Neuronal stem cell (in vitro differentiated cells): ENCODE data around the gene CCDC137.

ENCODE experiments used
- DNase-seq: peaks from one replicate; pipeline ENCODE4 v3.0.0-alpha.2; 2013; ENCODE audit warnings: low spot score
- H2AFZ ChIP-seq: one replicate; pipeline ENCODE4 v1.6.1; 2013; ENCODE audit warnings: mild to moderate bottlenecking, low read length, inconsistent platforms
- H2AK5ac ChIP-seq: 2 replicates; pipeline ENCODE4 v1.6.1; 2013; ENCODE audit warnings: low read depth, mild to moderate bottlenecking, inconsistent platforms, low read length, moderate library complexity, mixed read lengths
- H2BK120ac ChIP-seq: 2 replicates; pipeline ENCODE4 v1.6.1; 2013; ENCODE audit warnings: low read depth, mild to moderate bottlenecking, inconsistent platforms, low read length, moderate library complexity, mixed read lengths
- H2BK12ac ChIP-seq: one replicate; pipeline ENCODE4 v1.6.1; 2013; ENCODE audit warnings: low read length, inconsistent platforms
- H2BK15ac ChIP-seq: 2 replicates; pipeline ENCODE4 v1.6.1; 2013; ENCODE audit warnings: mild to moderate bottlenecking, low read length, inconsistent platforms, mixed read lengths
- H2BK5ac ChIP-seq: one replicate; pipeline ENCODE4 v1.6.1; 2013; ENCODE audit warnings: inconsistent platforms, mild to moderate bottlenecking, low read length, moderate library complexity
- H3K14ac ChIP-seq: one replicate; pipeline ENCODE4 v1.6.1; 2013; ENCODE audit warnings: low read length, inconsistent platforms
- H3K18ac ChIP-seq: 2 replicates; pipeline ENCODE4 v1.6.1; 2013; ENCODE audit warnings: low read length, inconsistent platforms
- H3K23ac ChIP-seq: 2 replicates; pipeline ENCODE4 v1.6.1; 2013; ENCODE audit warnings: low read depth, mild to moderate bottlenecking, mixed read lengths, low read length, inconsistent platforms; ENCODE audit not compliant: poor library complexity
- H3K27ac ChIP-seq: replicated peaks from 3 replicates; pipeline ENCODE4 v1.5.1; 2013; ENCODE audit warnings: low read length, inconsistent platforms
- H3K27me3 ChIP-seq, 3 experiments: 2 replicates each; pipeline ENCODE4 v1.6.1; 2013; ENCODE audit warnings: low read length in 3 of 3, mild to moderate bottlenecking in 2 of 3, inconsistent platforms in 1 of 3, low read depth in 1 of 3, mixed read lengths in 1 of 3, moderate library complexity in 1 of 3; ENCODE audit not compliant: control insufficient read depth in 3 of 3, insufficient read depth in 3 of 3
- H3K36me3 ChIP-seq, 2 donors: replicated peaks in 1 of 2; 2 replicates each; pipeline ENCODE4 v1.6.1; 2013; ENCODE audit warnings: low read length in 2 of 2; ENCODE audit not compliant: control insufficient read depth in 2 of 2, insufficient read depth in 2 of 2
- H3K4ac ChIP-seq: 2 replicates; pipeline ENCODE4 v1.6.1; 2013; ENCODE audit warnings: inconsistent platforms, mild to moderate bottlenecking, low read length, moderate library complexity
- H3K4me1 ChIP-seq, 2 donors: 1 replicate in 1 of 2; 2 replicates in 1 of 2; pipeline ENCODE4 v1.6.1; 2013; ENCODE audit warnings: low read length in 2 of 2, low read depth in 1 of 2; ENCODE audit not compliant: control insufficient read depth in 2 of 2, insufficient read depth in 1 of 2
- H3K4me2 ChIP-seq: one replicate; pipeline ENCODE4 v1.6.1; 2013; ENCODE audit warnings: mild to moderate bottlenecking, low read length, inconsistent platforms; ENCODE audit not compliant: insufficient read depth, poor library complexity, severe bottlenecking
- H3K4me3 ChIP-seq, 2 donors: 2 replicates each; pipeline ENCODE4 v1.5.1; 2013; ENCODE audit warnings: low read length in 2 of 2, mild to moderate bottlenecking in 2 of 2, inconsistent platforms in 1 of 2, moderate library complexity in 1 of 2
- H3K79me1 ChIP-seq: one replicate; pipeline ENCODE4 v1.6.1; 2013; ENCODE audit warnings: low read depth, mild to moderate bottlenecking, inconsistent platforms, low read length, moderate library complexity
- H3K9ac ChIP-seq: one replicate; pipeline ENCODE4 v1.6.1; 2013; ENCODE audit warnings: mild to moderate bottlenecking, low read depth, low read length, inconsistent platforms; ENCODE audit not compliant: poor library complexity
- H3K9me3 ChIP-seq, 2 donors: replicated peaks in 1 of 2; 2 replicates each; pipeline versions ENCODE3 to v1.6.1; 2013; ENCODE audit warnings: low read length in 2 of 2, mild to moderate bottlenecking in 2 of 2, inconsistent platforms in 1 of 2, low read depth in 1 of 2, mixed read lengths in 1 of 2, moderate library complexity in 1 of 2; ENCODE audit not compliant: control insufficient read depth in 2 of 2, insufficient read depth in 1 of 2
- H4K8ac ChIP-seq: one replicate; pipeline ENCODE4 v1.6.1; 2013; ENCODE audit warnings: low read depth, mild to moderate bottlenecking, inconsistent platforms, low read length, moderate library complexity
- H4K91ac ChIP-seq: one replicate; pipeline ENCODE4 v1.6.1; 2013; ENCODE audit warnings: low read length, low read depth, mild to moderate bottlenecking, inconsistent platforms; ENCODE audit not compliant: poor library complexity
- WGBS, 2 donors: extraction: QIAGEN DNeasy Blood & Tissue Kit; methylation state at CpG; one replicate each; pipeline ENCODE4 v1.1.7; 2013; ENCODE audit warnings: missing lambda C conversion rate in 2 of 2, mixed read lengths in 1 of 2; ENCODE audit not compliant: insufficient read length in 2 of 2, insufficient replicate concordance in 1 of 2; ENCODE audit errors: extremely low coverage in 2 of 2; 5-methylcytosine and 5-hydroxymethylcytosine counted together

Gene CCDC137

DNA sequence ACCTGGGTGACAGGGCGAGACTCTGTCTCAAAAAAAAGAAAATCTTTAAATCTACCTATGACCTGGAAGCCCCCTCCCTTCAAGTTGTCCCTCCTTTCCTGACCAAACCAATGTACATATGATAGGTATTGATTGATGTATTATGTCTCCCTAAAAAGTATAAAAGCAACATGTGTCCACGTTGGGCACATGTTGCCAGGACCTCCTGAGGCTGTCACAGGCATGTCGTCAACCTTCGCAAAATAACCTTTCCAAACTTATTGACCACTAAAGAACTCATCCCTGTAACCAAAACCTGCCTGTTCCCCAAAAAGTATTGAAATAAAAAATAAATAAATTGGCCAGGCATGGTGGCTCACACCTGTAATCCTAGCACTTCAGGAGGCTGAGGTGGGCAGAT, 4.5 kb upstream of the CCDC137 start:
- Histone ChIP-seq H3K36me3 (peaks cover 8 to 11% of the 10 kb centered on the region in 2 donors), H4K91ac (no peak overlapping the region), H2BK120ac (no peak overlapping the region), H3K79me1 (peaks cover 13% of the 10 kb centered on the region), H2AFZ (no peak overlapping the region), H3K4ac (no peak overlapping the region), H4K8ac (no peak overlapping the region), H3K9me3 (peaks cover 0 to 2% of the 10 kb centered on the region in 2 donors), H3K27me3 (no peaks in the 10 kb centered on the region), H2AK5ac (no peak overlapping the region), H2BK12ac (no peak overlapping the region), H2BK5ac (no peak overlapping the region), H3K23ac (no peak overlapping the region), H3K27ac (no peak overlapping the region), H3K9ac (no peak overlapping the region), H3K14ac (no peak overlapping the region), H3K4me3 (no peak overlapping the region), H3K4me1 (peaks cover 6 to 7% of the 10 kb centered on the region in 2 donors), H3K18ac (no peak overlapping the region), H2BK15ac (no peak overlapping the region), H3K4me2 (no peak overlapping the region)
- no peak for DNase-seq
- WGBS, 2 donors, result no CpG with 5 or more reads among the region's 4 CpGs

DNA sequence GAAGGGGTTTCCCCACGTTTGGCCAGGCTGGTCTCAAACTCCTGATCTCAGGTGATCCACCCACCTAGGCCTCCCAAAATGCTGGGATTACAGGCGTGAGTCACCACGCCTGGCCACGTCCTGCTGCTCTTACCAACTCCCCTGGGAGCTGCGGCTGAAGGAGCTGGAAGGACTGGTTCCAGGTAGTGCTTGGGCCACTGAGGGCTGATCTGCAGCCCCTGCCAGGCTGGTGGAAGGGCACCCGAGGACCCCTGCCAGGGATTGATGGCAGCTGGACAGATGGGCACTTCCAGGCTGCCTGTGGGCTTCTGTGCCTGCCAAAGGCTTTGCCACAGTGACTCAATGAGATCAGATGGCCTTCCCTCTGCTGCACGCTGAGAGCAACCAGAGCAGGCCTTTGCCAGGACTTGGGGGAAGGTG, 2.5 kb upstream of the CCDC137 start:
- H3K4me2 ChIP-seq, result no peak overlapping the region
- H2BK120ac ChIP-seq, result no peak overlapping the region
- H3K9ac ChIP-seq, result no peak overlapping the region
- H3K4me3 ChIP-seq, result peak overlapping the region in 1 of 2 donors; percentile 65
- no peak overlapping the region for H3K27ac ChIP-seq
- H4K8ac ChIP-seq, result no peak overlapping the region
- peaks cover 10 to 12% of the 10 kb centered on the region in 2 donors for H3K4me1 ChIP-seq
- H3K4ac ChIP-seq, result no peak overlapping the region
- peaks cover 17 to 27% of the 10 kb centered on the region in 2 donors for H3K36me3 ChIP-seq
- H3K9me3 ChIP-seq, result peaks cover 0 to 2% of the 10 kb centered on the region in 2 donors
- no peak overlapping the region for H3K14ac ChIP-seq
- no peak overlapping the region for H2BK5ac ChIP-seq
- no peak overlapping the region for H2BK15ac ChIP-seq
- H4K91ac ChIP-seq, result no peak overlapping the region
- DNase-seq, result no peak
- no peak overlapping the region for H2AFZ ChIP-seq
- H3K79me1 ChIP-seq, result peaks cover 20% of the 10 kb centered on the region
- H3K27me3 ChIP-seq, result no peaks in the 10 kb centered on the region
- WGBS, 2 donors, result no CpG with 5 or more reads among the region's 7 CpGs
- no peak overlapping the region for H3K23ac ChIP-seq
- H3K18ac ChIP-seq, result no peak overlapping the region
- H2AK5ac ChIP-seq, result no peak overlapping the region
- H2BK12ac ChIP-seq, result no peak overlapping the region

DNA sequence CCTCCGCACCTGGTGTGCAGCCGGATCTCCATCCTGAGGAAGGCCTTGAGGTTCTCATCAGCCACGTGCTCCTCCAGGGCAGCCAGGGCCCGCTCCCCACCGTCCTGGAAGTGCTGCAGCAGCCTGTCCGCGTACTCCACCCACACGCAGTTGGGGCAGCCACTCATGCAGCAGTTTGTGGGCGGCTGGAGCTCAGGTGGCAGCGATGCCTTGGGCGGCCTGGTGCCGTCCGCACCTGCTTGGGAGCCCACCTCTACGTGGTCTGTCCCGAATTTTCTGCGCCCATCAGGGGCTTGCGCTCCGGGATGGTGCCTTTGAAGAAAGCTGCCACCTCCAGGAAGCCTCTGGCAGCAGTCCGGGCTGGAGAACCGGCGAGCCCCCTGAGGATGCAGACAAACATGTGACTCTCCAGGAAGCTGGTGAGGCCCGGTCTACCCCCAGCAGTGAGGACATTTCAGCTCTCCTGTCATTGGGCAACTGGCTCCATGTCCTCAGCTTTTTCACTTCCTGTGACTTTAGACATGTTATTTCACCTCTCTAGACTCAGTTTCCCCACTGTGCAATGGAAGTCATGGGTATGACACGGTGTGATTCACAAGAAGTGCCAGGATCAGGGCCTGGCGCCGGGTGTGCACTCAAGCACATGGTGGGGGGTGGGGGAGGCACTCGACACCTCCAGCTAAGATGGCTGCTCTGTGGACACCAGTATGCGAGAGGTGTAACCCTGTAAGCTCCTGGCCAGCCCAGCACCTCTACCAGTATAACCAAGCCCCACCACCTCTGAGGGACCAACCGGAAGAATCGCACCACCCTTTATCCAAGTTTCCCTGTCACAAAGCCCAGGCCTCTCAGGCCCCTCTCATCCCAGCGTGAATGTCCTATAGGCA, 1.1 kb upstream of the CCDC137 start:
- Histone ChIP-seq H3K23ac (peak overlapping the region; percentile 100), H2BK120ac (no peak overlapping the region)
- WGBS, 2 donors, result no CpG with 5 or more reads among the region's 30 CpGs

DNA sequence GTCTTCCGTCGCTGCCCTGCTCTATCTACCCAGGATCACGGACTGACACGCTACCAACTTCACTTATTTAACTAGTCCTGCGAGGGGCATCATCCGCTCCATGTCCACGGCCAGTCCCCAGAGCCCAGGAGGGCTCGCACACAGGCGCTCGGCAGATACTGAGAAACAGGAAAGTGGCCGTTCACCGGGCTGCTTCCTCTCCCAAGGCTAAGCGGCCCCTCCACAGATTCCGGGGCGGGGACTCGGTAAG, 520 bp upstream of the CCDC137 start:
- peak overlapping the region; percentile 78 for H3K4me2 ChIP-seq
- peak overlapping the region; percentile 99 for H3K18ac ChIP-seq
- peak overlapping the region; percentile 100 for H3K9ac ChIP-seq
- peak overlapping the region; percentile 100 for H3K23ac ChIP-seq
- peaks cover 0 to 2% of the 10 kb centered on the region in 2 donors for H3K9me3 ChIP-seq
- H2AK5ac ChIP-seq, result peak overlapping the region; percentile 85
- no peak overlapping the region for H2BK15ac ChIP-seq
- peak overlapping the region; percentile 85 to 99 for H3K4me3 ChIP-seq
- peak overlapping the region; percentile 56 for H3K27ac ChIP-seq
- peaks cover 31 to 46% of the 10 kb centered on the region in 2 donors for H3K36me3 ChIP-seq
- peaks cover 10 to 12% of the 10 kb centered on the region in 2 donors for H3K4me1 ChIP-seq
- H2AFZ ChIP-seq, result peak overlapping the region; percentile 93
- no peaks in the 10 kb centered on the region for H3K27me3 ChIP-seq
- no peak overlapping the region for H2BK12ac ChIP-seq
- DNase-seq, result no peak
- H3K4ac ChIP-seq, result no peak overlapping the region
- H4K91ac ChIP-seq, result no peak overlapping the region
- H2BK120ac ChIP-seq, result no peak overlapping the region
- H3K14ac ChIP-seq, result peak overlapping the region; percentile 25
- no peak overlapping the region for H4K8ac ChIP-seq
- no peak overlapping the region for H2BK5ac ChIP-seq
- H3K79me1 ChIP-seq, result peaks cover 21% of the 10 kb centered on the region
- no CpG with 5 or more reads among the region's 16 CpGs for WGBS, 2 donors

More for the DNA sequence above, 1.1 kb upstream of the CCDC137 start:
- peaks cover 21% of the 10 kb centered on the region for H3K79me1 ChIP-seq
- peak overlapping the region; percentile 78 for H3K4me2 ChIP-seq
- H3K36me3 ChIP-seq, result peaks cover 28 to 40% of the 10 kb centered on the region in 2 donors
- H2BK15ac ChIP-seq, result no peak overlapping the region
- no peak overlapping the region for H3K27ac ChIP-seq
- H3K14ac ChIP-seq, result peak overlapping the region; percentile 25
- no peak for DNase-seq
- peak overlapping the region; percentile 85 for H2AK5ac ChIP-seq
- H3K4ac ChIP-seq, result no peak overlapping the region
- peak overlapping the region; percentile 85 to 99 for H3K4me3 ChIP-seq
- peak overlapping the region; percentile 100 for H3K9ac ChIP-seq
- H2AFZ ChIP-seq, result peak overlapping the region; percentile 93
- no peaks in the 10 kb centered on the region for H3K27me3 ChIP-seq
- H2BK12ac ChIP-seq, result no peak overlapping the region
- H4K91ac ChIP-seq, result no peak overlapping the region
- no peak overlapping the region for H4K8ac ChIP-seq
- H3K9me3 ChIP-seq, result peaks cover 0 to 2% of the 10 kb centered on the region in 2 donors
- H2BK5ac ChIP-seq, result no peak overlapping the region
- peak overlapping the region; percentile 99 for H3K18ac ChIP-seq
- peaks cover 10 to 12% of the 10 kb centered on the region in 2 donors for H3K4me1 ChIP-seq
